Measurements from ENCODE around the gene INS.

The INS gene

DNA sequence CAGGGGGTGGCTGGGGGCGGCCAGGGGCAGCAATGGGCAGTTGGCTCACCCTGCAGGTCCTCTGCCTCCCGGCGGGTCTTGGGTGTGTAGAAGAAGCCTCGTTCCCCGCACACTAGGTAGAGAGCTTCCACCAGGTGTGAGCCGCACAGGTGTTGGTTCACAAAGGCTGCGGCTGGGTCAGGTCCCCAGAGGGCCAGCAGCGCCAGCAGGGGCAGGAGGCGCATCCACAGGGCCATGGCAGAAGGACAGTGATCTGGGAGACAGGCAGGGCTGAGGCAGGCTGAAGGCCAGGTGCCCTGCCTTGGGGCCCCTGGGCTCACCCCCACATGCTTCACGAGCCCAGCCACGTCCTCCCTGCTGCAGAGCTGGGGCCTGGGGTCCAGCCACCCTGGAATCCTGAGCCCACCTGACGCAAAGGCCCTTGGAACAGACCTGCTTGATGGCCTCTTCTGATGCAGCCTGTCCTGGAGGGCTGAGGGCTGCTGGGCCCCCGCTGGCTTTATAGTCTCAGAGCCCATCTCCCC, at the start of gene INS:
Gene INS, minus strand, starts transcription at position 474 of the 524 bp plus-strand sequence. Its CDS starts 238 bp downstream, at position 236.
- DNase-seq, result no peak

DNA sequence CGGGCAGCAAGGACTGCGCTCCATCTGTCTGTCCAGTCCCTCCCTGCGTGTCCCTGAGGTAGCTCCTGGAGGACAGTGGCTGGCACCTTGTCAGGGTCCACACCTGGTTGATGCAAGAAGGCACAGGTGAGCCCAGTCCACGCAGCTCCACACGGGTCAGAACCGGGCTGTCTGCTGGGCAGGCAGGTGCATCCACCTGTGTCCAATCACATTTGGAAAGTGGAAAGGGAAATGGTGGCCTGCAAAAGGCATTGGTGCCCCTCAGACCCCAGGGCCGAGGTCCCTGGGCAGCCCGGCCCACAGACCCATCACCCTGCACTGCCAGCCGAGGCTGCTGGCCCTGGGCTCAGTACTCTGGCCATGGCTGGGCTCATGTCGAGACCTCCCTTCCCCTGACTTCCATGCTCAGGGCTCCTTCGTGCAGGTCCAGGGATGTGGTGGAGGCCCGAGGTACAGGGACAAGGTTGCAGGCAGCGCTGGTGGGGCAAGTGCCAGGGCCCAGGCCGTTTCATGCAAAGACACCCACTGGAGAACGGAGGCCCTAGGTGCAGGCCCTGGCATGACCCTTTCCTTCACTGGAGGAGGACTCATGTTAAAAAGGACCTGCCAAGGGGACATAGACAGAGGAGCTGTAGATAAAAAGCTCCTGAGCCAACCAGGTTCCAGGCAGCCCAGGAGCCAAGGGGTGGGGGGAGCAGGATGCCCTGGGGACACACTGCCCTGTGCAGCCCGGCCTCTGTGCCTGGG, 49.5 kb upstream of the INS start:
- no peak for DNase-seq

DNA sequence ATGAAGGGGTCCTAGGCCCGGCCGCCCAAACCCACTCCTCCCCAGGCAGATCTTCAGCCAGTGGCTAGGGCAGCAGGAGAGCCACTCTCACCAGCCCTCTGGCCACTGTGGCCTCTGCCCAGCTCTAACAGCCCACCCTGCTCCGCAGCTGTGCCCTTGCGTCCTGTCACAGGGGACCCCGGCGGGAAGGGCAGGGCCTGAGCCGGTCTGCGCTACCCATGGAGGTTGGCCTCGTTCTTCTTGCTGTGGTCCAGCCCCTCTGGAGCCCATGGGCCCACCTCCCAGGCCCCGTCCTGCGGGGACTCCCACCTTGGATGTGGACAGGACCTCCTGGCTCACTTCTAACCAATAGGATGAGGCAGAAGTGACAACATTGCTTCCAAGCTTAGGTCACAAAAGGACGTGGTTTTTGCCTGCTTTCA, 48.9 kb upstream of the INS start:
- DNase-seq, result no peak

DNA sequence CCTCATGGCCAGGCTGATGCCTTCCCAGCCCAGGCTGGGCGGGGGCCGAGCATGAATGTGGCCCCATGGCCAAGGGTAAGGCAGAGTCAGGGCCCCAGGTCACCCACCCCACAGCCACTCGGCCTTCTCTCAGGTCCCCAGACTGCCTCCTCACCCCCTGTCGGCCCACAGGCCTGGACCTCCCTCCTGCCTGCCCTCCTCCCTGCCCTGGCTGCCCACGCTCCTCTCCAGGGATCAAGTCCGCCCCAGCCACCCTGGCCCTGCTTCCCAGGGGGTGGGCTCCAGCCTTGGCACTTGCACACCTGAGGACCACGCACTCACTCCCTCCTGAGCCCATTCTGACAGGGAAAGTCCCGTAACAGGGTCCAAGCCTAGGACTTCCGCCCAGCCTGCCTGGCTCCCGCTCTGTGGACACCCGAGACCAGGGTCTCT, 48.4 kb upstream of the INS start:
- no peak for DNase-seq

DNA sequence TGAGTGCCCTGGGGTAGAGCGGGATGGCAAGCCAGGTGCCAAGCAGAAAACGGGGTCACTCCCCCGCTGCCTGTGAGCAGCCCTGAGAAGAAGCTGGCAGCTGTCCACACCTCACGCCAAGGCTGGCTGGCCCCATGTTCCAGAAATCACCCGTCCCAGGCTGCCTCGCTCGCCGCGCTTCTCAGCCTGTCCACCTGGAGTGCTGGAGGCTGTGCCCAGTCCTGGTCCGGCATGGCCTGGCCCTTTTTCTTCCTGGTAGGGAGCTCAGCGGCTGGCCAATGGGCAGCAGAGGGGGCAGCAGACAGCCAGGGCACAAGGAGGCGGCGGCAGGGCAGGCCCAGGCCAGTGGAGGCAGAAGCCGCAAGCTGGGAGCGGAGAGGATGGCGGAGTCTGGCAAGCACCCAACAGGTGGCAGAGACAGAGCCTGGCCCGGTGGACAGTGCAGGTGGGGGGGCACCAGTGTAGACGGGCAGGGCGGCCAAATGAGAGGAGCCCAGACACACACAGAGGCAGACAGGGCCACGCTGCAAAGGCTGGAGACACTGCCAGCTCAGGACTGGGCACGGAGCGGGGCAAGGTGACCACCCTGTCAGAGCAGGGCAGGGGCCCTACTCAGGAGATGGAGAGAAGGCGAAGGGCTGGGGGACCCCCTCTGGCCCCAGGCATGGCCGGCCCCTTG, 47.8 kb upstream of the INS start:
- no peak for DNase-seq

DNA sequence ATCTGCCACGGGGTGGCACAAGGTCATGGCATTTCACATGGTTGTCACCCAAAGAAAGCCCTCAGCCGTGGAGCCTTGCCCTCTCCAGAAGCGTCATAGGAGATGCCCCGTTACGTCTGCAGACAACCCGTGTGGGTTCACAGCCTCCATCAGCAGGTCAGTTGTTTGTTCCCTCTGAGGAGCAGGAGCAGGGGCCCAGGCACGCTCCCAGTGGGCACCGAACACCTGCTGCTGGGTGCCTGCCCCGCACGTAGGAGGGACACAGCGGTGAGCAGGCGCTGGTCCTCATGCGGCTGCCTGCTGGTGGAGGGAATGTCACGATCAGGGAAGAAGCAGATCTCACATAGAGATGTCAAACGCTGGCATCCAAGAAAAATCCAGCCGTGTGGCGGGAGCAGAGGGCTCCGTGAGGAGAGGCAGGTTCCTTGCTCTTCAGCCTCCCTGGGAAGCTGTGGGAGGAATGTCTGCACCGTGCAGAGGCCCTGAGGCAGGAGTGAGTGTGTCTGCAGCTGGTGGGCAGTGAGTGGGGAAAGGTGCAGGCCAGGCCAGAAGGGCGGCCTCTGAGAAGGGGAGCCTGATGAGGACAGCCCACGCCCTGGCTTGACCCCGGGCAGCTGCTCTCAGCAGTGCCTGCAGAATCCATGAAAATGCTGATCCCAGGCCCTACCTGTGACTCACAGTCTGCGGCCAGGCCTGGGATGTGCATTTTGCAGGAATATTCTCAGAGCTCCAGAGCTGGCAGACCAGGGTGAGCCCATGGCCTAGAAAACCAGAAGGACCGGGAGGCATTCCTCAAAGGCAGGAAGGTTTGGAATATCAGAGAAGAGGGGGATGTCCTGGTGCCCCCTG, 47.0 kb upstream of the INS start:
- no peak for DNase-seq

DNA sequence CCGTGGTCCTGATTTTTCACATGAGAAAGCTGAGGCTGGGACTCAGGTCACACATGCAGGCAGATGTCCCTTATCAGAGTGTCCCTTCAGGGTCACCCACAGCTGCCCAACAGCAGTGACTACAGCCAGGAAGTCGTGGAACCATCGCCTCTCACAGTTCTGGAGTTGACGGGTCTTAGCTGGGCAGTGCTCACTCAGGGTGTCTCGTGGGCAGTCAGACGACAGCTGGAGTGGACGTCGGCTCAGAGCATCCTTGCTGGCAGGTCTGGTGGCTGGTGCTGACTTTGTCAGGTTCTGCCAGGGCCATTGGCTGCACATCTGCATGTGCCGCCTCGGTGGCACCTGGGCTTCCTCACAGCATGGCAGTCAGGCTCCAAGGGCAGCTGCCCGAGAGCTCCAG, 46.2 kb upstream of the INS start:
- DNase-seq, result no peak

DNA sequence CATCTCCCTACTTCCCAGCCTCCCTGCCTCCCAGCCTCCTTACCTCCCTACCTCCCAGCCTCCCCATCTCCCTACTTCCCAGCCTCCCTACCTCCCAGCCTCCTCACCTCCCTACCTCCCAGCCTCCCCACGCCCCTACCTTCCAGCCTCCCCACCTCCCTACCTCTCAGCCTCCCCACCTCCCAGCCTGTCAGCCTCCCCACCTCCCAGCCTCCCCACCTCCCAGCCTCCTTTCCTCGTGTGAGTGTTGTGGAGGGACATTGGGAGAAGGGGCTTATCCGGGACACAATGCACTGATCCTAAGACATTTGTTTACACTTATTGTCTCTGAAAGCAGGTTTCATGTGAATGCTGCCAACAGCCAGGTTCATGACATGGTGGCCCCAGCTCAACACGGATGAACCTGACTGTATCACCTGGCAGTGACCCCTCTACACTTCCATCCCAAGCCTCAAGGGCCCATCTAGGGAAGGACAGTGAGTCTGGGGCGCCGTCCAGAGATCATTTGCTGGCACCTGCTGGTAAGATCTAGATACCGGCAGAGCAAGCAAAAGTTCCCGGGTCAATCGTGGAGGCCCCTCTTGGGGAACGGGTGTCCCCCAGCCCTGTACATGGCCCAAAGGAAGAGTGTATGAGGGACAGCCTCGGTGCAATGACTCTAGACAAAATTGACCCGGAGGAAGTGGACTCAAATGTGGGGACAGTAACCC, 45.1 kb upstream of the INS start:
- DNase-seq, result no peak

DNA sequence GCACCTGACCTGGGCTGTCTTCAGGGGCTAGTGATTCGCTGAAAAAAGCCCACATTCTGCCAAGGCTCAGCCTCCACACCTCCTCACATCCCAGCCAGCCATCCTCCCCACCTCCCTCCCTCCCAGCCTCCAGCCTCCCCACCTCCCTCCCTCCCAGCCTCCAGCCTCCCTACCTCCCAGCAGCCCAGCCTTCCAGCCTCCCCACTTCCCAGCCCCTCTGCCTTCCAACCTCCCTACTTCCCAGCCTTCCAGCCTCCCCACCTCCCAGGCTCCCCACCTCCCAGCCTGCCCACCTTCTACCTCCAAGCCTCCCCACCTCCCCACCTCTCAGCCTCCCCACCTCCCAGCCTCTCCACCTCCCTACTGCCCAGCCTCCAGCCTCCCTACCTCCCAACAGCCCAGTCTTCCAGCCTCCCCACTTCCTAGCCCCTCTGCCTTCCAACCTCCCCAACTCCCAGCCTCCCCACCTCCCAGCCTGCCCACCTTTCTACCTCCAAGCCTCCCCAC, 44.3 kb upstream of the INS start:
- no peak for DNase-seq

DNA sequence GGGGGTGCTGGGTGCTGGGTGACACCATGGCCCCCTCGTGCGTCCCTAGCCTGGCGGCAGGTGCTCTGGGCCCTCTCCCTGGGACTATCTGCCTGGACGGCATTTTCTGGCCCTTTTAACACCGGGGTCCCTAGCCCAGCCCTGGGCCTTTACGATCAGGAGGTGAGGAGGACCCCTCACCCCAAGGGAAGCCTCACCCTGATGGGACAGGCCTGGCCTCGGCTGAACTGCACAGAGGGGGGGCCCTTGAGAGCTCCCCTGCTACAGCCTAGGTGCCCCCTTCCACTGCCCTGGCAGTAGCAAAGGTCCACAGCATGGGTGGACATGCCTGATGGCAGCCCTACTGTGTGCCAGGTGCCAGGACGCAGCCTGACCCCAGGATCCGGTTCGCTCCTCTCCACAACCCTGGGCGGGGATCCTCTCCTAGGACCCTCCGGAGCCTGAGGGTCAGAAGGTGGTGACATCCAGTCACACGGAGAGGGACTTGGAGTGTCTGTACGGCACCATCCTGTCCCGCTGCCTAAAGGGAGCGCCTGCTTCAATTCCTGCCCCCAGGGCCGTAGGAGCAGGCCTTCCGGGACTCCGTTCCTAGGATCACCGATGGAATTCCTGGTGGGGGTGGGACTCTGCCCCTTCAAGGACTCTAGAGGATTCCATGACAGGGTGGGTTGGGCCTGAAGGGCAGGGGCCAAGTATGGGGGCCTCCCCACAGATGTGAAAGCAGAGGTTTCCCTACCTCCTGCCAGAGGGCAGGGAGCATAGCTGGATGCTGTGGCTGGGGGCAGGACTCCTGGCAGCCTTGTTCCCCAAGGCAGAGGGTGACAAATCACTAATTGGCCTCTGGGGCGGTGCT, 43.6 kb upstream of the INS start:
- no peak for DNase-seq

DNA sequence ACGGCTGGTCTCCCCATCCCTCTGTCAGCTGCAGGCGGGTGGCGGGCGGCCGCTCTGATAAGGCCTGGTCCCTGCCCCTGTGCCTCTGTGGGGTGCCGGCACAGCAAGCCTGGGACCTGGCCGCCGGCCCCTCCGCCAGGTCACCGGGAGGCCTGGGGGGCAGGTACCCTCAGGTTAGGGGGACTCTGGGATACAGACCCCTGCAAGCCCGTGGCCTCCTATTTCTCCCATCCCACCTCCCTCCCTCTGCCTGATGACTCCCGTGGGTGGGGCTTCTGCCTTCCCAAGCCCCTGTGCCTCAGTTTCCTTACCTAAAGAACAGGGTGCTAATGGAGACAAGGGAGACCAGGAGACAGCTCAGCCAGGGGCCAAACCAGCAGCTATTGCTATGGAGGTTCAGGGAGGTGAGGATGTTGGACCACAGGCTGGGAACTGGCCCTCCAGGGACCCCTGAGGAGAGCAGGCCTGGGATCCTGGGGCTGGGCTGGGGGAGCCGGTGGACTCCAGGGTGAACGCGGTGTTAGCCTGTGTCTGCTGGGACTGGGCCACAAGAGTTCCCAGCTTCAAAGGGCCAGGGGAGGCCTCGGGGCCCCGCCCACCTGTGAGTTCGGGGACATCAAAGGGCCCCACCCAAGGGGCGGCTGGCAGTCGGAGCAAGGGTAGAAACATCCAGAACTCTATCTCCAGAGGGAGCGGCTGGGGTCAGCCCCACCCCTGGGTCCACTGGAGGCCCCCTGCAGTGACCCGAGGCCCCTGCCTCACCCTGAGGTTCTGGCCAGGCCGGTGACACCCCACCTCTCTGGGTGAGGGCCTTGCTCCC, 42.6 kb upstream of the INS start:
- no peak for DNase-seq

DNA sequence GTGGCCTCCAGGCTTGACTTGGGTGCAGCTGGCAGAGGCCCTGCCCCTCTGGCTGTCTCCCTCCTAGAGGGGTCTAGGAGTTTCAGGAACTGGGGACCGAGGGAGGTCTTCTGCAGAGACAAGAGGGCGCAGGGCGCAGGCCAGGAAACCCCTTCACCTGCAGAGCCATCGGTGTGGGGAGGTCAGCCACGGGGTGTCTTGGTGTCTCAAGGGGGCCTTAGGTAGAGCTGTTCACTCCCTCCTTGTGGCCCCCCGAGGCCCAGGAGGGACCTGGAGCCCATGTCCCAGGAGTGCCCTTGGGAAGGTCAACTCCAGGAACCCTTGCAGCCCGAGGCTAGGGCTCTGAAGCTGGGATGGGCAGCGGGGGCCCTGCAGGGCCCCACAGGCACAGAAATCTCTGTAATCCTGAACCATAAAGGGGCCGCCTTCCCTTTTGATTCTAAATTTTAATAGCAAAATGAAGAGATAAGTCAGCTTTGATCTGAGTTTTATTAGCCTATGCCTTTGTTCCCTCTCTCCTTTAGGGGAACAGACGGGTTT, 42.0 kb upstream of the INS start:
- no peak for DNase-seq

DNA sequence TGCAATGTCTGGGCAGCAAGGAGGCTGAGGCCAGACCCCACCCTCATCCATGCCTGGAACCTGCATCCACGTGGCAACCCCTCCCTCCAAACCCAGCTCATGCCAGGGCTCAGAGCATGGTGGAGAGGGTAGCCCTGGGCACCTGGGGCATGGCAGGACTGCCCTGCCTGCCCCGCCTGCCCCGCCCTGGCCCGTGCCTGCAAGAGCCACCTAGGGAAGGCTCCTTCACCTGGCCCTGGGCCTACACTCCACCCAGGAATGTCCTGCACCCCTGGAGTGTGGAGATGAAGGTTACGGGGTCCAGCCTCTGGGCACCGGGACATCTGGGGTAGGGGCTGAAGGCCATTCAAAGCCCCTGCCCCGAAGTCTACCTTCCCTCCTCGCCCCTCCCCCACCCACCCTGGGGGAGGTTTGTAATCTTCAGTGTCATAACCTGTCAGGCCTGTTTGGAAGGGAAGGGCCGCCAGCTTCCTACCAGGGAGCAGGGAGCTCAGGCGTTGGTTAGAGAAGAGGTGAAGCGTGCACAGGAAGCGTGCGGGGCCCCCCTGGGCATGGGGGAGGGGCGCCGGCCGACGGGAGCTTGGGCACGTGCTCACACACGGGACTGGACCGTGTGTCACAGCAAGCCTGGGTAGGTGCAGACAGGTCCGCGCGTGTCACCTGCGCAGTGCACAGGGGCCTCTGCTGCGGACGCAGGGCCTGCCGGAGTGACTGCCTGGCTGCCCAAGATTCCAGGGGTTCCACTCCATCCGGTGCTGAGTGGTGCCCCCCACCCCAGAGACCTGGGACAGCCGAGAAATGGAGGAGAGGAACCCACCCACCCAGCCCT, 41.3 kb upstream of the INS start:
- DNase-seq, result peak; percentile 24

DNA sequence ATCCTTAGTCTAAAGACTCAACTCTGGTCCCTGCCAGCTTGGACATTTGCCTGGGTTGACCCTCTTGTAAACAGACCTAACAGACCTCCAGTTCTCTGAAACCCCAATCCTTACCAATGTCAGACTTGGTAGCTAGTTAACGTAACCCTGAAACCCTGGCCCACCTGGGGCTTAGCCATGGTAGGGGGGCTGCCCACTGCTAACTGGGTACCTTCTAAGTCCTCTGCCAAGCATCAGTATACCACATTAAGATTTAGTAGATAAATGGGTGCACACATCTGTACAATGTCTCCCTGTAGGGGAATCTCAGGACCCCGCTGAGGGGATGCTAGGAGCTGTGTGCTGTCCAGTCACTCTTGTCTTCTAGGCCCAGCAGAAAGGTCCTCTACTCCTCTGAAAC, 40.5 kb upstream of the INS start:
- no peak for DNase-seq

DNA sequence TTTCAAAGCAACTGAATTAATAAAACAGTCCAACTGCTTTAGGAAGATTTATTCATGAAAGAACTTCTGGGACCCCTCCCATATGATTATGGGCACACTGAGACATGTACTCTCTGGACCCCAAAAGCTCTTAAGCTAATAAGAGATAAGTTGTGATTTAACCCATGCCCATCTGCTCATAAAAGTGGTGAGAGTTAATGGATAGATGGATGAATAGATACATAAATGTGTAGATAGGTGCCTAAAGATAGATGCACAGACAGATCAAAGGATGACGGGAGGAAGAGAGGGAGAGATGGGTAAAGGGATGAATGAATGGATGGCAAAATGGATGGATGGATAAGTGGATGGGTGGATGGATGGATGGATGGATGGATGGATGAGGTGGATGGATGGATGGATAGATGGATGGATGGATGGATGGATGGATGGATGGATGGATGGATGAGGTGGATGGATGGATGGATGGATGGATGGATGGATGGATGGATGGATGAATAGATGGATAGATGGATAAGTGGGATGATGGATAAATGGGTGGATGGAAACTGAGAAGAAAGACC, 40.0 kb upstream of the INS start:
- no peak for DNase-seq

DNA sequence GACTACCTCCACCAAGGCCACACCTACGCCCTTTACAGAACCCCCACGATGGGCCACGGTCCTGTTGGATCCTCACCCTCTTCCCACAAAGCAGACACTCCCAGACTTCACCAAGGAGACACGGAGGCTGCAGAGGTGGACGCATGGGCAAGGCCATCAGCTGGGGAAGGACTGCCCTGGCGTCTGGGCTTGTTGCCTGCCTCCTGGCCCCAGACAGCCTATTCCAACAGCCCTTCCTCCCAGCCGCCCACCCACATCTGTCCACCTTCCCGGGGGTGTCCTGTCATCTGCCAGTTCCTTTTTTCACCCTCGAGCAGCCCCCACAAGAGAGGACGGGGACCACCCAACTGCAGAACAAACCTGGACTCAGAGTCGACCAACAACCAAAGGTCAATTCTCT, 39.5 kb upstream of the INS start:
- DNase-seq, result no peak

DNA sequence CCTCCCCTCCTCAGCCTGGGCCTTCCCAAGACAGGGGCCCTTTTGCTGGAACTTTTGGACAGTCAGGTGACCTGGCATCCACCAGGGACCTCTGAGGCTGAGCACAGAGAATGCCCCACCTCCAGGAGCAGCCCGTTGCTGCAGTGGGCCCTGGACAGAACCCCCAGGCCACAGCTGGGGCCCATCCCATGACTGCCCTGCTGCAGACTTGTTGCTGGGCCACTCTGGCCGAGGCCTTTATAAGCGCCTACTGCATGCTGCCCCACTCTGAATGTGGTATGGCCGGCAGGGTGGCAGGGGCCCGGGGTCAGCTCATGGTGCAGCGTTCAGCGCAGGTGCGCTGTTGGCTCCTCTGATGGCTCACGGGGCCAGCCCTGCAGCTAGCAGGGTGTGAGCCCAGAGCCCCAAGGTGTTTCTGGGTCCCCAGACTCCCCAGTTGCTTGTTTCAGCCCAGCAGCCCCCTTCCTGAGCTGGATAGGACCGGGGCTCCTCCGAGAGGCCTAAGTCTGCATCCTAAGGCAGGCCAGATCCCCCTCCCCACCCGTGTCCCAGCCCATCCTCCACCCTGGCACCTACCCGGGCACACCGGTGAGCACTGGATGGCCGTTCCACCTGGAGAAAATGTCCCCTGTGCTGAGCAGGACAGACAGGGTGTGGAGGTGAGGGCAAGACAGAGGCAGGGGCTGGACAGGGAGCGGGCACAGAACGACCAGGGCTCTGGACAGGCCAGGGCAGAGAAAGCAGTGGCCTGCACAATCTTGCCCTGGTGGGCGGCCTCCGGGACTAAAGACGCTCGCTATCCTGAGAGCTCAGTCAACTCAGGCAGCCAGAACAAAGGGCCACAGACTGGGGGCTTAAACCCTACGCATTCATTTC, 38.7 kb upstream of the INS start:
- DNase-seq, result no peak

Data from NCI-H1417 treated with DMSO at 0.1 percent for 48 hours (cell line).